H54 (cell line): ENCODE data around the gene P2RY4.
"Not testable (repeated sequence)": the region's sequence is repeated elsewhere in the genome, so short reads cannot be mapped to it uniquely, and the experiment has no call there.

Source experiments
- DNase-seq: peaks from one replicate; pipeline ENCODE4 v3.0.0; 2011; ENCODE audit warnings: low spot score, mixed read lengths; ENCODE audit not compliant: insufficient read length
- FAIRE-seq: peaks from 3 replicates; lab custom pipeline; 2011; peaks lifted over from hg19 to GRCh38; lab: Jason Lieb, UNC
- POLR2A ChIP-seq: IDR thresholded peaks from 2 replicates; pipeline ENCODE4 v1.6.1; 2011; ENCODE audit warnings: low read depth, mild to moderate bottlenecking, low read length

P2RY4 gene

GRCh38 chrX:70219938-70220764 is 39.9 kb downstream of the P2RY4 start:
- TF ChIP-seq POLR2A: no peak
- no peak for FAIRE-seq
- DNase-seq: no peak

GRCh38 chrX:70209570-70209969 is 50.4 kb downstream of the P2RY4 start:
- not testable (repeated sequence) for DNase-seq, FAIRE-seq

- no peak for TF ChIP-seq POLR2A
- FAIRE-seq (no peak), DNase-seq (no peak)
Measured at GRCh38 chrX:70208479-70208878, 51.5 kb downstream of the P2RY4 start.
